ENCODE measurements around the gene ZNF462.

DNA sequence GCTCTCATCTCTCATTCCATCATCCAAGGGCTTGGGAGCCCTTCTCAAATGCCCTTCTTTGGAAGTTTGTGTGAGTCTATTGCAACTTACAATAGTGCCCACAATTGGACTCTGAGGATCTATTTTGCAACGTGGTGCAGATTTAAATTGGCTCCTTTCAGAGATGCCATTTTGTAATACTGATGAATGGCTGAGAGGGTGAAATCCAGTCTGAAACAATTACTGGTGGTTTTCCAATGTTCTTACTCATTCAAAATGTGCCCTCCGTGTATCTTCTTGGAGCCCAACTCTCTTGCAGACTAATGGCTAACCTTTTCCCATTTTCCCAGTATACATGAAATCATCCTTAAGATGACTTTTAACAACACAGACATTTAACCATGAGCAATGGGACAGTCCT lies 6.1 kb downstream of the ZNF462 start:
- TF ChIP-seq CTCF (IDR thresholded peaks at IDR 0.05) (no peak), POLR2A (IDR thresholded peaks at IDR 0.05) (no peak)
